ENCODE measurements around the gene VANGL2. TPM values are rescaled to one million over a fixed set of nuclear protein-coding genes. Genes with fewer than 3 reads are reported as not detected.

VANGL2 gene
- total RNA-seq, 4 donors from 2014 or later, result 0.20 to 3.7 (median 2.7) TPM

- DNase-seq, result no peak
- peaks cover 5% of the 10 kb centered on the region for H3K27me3 ChIP-seq
- no peaks in the 10 kb centered on the region for H3K36me3 ChIP-seq
- 0 to 85% methylated on average over 1 to 40 of the region's 42 CpGs for WGBS, 2 donors (ENCODE audit: low coverage in 1 of 2)
- TF ChIP-seq EP300 (IDR thresholded peaks at IDR 0.05; ENCODE audit: low read depth) (no peak), POLR2AphosphoS5 (IDR thresholded peaks at IDR 0.05) (no peak), CTCF (IDR thresholded peaks at IDR 0.05) (no peak), POLR2A (IDR thresholded peaks at IDR 0.05) (no peak)
- no peaks in the 10 kb centered on the region for H3K9me3 ChIP-seq
- in situ Hi-C loops (cut with MboI; ENCODE audit: low pct_ligation_motif_present in 1 of 4, low pct_unique_long_range_greater_than_20kb in 1 of 4, low sequenced_read_pairs in 3 of 4), result no loop called here
- intact Hi-C loops (cut with DNase I; ENCODE audit: low total_unique reads), result no loop called here
- peaks cover 0 to under 1% (median 0%) of the 10 kb centered on the region in 4 donors for H3K4me1 ChIP-seq
- H3K27ac ChIP-seq, result no peak overlapping the region
- no peak overlapping the region for H3K4me3 ChIP-seq
These were observed 29.6 kb upstream of the VANGL2 start for GRCh38 chr1:160370561-160371345.

GRCh38 chr1:160371346-160371631 is 29.1 kb upstream of the VANGL2 start:
- peaks cover 0 to 6% (median 2%) of the 10 kb centered on the region in 4 donors for H3K4me1 ChIP-seq
- no peaks in the 10 kb centered on the region for H3K9me3 ChIP-seq
- TF ChIP-seq POLR2A (IDR thresholded peaks at IDR 0.05), result no peak
- TF ChIP-seq POLR2AphosphoS5 (IDR thresholded peaks at IDR 0.05), result no peak
- no peak for TF ChIP-seq CTCF (IDR thresholded peaks at IDR 0.05)
- TF ChIP-seq EP300 (IDR thresholded peaks at IDR 0.05; ENCODE audit: low read depth), result no peak
- no peak for DNase-seq
- in situ Hi-C loops (cut with MboI; ENCODE audit: low pct_ligation_motif_present in 1 of 4, low pct_unique_long_range_greater_than_20kb in 1 of 4, low sequenced_read_pairs in 3 of 4), result no loop called here
- H3K27ac ChIP-seq, result no peak overlapping the region
- no peaks in the 10 kb centered on the region for H3K36me3 ChIP-seq
- no peak overlapping the region for H3K4me3 ChIP-seq
- intact Hi-C loops (cut with DNase I; ENCODE audit: low total_unique reads), result no loop called here
- H3K27me3 ChIP-seq, result peaks cover 5% of the 10 kb centered on the region

- peaks cover 0 to 8% (median 5%) of the 10 kb centered on the region in 4 donors for H3K4me1 ChIP-seq
- peaks cover 5% of the 10 kb centered on the region for H3K27me3 ChIP-seq
- no peak overlapping the region for H3K27ac ChIP-seq
- in situ Hi-C loops (cut with MboI; ENCODE audit: low pct_ligation_motif_present in 1 of 4, low pct_unique_long_range_greater_than_20kb in 1 of 4, low sequenced_read_pairs in 3 of 4), result no loop called here
- no peak overlapping the region for H3K4me3 ChIP-seq
- TF ChIP-seq EP300 (IDR thresholded peaks at IDR 0.05; ENCODE audit: low read depth) (no peak), CTCF (IDR thresholded peaks at IDR 0.05) (no peak)
- intact Hi-C loops (cut with DNase I; ENCODE audit: low total_unique reads), result no loop called here
- no peaks in the 10 kb centered on the region for H3K36me3 ChIP-seq
- H3K9me3 ChIP-seq, result no peaks in the 10 kb centered on the region
- no peak for DNase-seq
- WGBS, 2 donors (ENCODE audit: low coverage in 1 of 2), result 78 to 80% methylated on average over 2 to 4 of the region's 4 CpGs
These were observed 28.6 kb upstream of the VANGL2 start for GRCh38 chr1:160371756-160372155.

GRCh38 chr1:160373696-160374095 is 26.7 kb upstream of the VANGL2 start:
- DNase-seq, result no peak
- Histone ChIP-seq H3K27ac (no peak overlapping the region), H3K27me3 (peaks cover 5% of the 10 kb centered on the region), H3K4me3 (no peak overlapping the region), H3K9me3 (no peaks in the 10 kb centered on the region), H3K4me1 (peaks cover 0 to 8% (median 5%) of the 10 kb centered on the region in 4 donors), H3K36me3 (no peaks in the 10 kb centered on the region)
- in situ Hi-C loops (cut with MboI; ENCODE audit: low pct_ligation_motif_present in 1 of 4, low pct_unique_long_range_greater_than_20kb in 1 of 4, low sequenced_read_pairs in 3 of 4), result no loop called here
- WGBS, 2 donors (ENCODE audit: low coverage in 1 of 2), result 86 to 95% methylated on average over 2 to 4 of the region's 4 CpGs
- TF ChIP-seq POLR2A (IDR thresholded peaks at IDR 0.05) (no peak), CTCF (IDR thresholded peaks at IDR 0.05) (no peak), POLR2AphosphoS5 (IDR thresholded peaks at IDR 0.05) (no peak), EP300 (IDR thresholded peaks at IDR 0.05; ENCODE audit: low read depth) (no peak)
- intact Hi-C loops (cut with DNase I; ENCODE audit: low total_unique reads), result no loop called here

Data from transverse colon (tissue), 4 donors.